Putamen (tissue), 1 donor: ENCODE results near the gene RHOV.

Experiments
- DNase-seq: peaks from one replicate; pipeline ENCODE4 v3.0.0-alpha.2; 2016; ENCODE audit warnings: low spot score

Gene RHOV

GRCh38 chr15:40904552-40905201 lies 30.6 kb upstream of the RHOV start:
- no peak for DNase-seq

DNA sequence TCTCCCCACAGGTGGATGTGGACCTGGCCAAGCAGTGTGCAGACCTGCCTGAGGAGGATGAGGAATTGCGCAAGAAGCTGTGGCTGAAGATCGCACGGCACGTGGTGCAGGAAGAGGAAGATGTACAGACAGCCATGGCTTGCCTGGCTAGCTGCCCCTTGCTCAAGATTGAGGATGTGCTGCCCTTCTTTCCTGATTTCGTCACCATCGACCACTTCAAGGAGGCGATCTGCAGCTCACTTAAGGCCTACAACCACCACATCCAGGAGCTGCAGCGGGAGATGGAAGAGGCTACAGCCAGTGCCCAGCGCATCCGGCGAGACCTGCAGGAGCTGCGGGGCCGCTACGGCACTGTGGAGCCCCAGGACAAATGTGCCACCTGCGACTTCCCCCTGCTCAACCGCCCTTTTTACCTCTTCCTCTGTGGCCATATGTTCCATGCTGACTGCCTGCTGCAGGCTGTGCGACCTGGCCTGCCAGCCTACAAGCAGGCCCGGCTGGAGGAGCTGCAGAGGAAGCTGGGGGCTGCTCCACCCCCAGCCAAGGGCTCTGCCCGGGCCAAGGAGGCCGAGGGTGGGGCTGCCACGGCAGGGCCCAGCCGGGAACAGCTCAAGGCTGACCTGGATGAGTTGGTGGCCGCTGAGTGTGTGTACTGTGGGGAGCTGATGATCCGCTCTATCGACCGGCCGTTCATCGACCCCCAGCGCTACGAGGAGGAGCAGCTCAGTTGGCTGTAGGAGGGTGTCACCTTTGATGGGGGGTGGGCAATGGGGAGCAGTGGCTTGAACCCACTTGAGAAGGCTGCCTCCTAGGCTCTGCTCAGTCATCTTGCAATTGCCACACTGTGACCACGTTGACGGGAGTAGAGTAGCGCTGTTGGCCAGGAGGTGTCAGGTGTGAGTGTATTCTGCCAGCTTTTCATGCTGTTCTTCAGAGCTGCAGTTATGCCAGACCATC lies 28.8 kb upstream of the RHOV start:
- no peak for DNase-seq

DNA sequence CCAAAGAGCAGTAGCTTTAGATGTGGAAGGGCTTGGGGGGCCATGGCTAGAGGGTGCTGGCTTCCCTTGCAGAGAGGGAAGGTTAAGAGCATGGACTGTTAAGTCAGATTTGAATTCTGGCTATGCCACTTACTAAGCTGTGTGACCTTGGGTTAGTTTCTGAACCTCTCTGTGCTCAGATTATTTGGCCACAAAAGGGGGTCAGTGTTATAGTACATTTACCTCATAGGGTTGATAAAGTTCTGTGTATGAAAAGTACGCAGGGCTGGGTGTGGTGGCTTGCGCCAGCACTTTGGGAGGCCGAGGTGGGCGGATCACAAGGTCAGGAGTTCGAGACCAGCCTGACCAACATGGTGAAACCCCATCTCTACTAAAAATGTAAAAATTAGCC lies 27.0 kb upstream of the RHOV start:
- no peak for DNase-seq

DNA sequence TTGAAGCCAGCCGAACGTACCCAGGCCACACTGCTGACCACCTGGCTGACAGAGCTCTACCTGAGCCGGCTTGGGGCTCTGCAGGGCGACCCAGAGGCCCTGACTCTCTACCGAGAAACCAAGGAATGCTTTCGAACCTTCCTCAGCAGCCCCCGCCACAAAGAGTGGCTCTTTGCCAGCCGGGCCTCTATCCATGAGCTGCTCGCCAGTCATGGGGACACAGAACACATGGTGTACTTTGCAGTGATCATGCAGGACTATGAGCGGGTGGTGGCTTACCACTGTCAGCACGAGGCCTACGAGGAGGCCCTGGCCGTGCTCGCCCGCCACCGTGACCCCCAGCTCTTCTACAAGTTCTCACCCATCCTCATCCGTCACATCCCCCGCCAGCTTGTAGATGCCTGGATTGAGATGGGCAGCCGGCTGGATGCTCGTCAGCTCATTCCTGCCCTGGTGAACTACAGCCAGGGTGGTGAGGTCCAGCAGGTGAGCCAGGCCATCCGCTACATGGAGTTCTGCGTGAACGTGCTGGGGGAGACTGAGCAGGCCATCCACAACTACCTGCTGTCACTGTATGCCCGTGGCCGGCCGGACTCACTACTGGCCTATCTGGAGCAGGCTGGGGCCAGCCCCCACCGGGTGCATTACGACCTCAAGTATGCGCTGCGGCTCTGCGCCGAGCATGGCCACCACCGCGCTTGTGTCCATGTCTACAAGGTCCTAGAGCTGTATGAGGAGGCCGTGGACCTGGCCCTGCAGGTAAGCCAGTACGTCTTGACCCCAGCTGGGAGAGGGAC lies 26.4 kb upstream of the RHOV start:
- DNase-seq: no peak

- DNase-seq: no peak
Measured at GRCh38 chr15:40899536-40900207, 25.6 kb upstream of the RHOV start.

DNA sequence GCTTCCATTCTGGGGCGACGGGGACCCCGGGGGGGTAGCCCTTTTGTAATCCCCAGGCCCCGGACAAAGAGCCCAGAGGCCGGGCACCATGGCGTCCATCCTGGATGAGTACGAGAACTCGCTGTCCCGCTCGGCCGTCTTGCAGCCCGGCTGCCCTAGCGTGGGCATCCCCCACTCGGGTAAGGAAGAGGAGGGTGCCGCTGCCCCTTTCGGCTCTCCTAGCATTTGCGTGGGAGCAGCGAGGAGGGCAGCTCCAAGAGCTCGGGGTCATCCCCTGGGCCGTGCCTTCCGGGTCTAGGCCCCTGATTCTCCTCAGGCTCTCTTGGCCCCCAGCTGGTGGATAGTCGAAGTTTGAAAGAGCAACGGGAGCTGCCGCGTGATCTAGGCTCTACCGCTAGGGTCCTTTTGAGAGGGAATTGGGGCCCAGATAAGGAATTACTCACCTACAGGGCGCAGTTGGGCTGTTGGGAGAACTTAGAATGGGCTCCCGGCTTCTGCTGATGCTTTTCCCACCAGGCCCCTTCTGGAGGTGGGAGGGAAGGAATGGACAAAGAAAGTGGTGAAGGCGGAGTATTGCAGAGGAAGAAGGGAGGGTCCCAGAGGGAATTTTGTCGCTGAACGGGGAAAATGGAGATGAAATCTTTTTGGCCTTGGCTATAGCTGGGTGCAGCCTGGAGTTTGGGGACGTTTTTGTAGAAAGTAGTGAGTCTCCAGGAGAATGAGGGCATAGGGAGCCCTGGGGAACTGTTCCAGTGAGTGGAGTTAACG lies 20.8 kb upstream of the RHOV start:
- DNase-seq: no peak

DNA sequence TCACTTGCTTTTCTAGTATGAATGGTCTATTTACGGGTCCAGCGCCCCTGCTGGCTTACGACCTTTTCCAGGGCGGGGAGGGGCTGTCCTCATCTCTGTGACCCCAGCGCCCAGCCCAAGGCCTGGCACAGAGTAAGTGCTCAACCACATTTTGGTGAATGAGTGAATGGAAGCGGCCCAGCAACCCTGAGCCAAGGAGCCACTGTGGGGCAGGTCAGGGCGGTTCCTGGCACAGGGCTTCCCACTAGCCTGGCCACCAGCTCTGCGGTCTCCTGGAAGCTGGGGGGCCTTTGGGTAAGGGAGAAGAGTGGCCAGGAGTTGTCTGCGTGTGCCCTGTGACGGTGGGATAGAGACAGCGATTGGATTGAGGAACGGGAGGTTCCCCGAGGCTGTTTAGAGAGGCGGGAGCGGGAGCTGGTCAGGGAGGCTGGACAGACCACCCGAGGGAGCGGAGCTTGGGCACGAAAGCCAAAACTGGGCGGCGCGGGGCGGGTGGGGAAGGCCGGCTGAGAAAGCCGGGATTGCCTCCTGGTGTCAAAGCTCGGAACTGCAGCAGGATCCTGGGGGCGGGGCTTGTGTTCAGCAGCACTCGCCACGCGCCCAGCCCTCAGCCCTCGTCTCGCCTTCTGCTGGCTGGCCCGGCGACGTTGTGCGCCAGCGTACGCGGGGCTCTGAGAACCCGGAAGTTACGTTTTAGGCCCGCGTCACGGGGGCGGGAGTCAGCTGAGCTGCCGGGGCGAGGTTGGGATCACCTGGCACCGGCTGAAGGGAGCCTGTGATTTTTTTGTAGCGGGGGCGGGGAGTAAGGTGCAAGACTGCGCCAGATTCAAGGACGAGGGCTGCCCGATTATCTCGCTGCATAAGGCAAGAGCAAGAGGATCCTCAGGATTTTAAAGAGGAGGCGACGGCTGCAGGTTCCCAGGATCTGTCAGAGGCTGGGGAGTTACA lies 20.0 kb upstream of the RHOV start, which contains the start of gene VPS18:
VPS18 (plus strand) TSS at position 718 of the 948 bp plus-strand sequence. CDS start 319 bp downstream, outside the sequence.
- DNase-seq: peak; percentile 98

DNA sequence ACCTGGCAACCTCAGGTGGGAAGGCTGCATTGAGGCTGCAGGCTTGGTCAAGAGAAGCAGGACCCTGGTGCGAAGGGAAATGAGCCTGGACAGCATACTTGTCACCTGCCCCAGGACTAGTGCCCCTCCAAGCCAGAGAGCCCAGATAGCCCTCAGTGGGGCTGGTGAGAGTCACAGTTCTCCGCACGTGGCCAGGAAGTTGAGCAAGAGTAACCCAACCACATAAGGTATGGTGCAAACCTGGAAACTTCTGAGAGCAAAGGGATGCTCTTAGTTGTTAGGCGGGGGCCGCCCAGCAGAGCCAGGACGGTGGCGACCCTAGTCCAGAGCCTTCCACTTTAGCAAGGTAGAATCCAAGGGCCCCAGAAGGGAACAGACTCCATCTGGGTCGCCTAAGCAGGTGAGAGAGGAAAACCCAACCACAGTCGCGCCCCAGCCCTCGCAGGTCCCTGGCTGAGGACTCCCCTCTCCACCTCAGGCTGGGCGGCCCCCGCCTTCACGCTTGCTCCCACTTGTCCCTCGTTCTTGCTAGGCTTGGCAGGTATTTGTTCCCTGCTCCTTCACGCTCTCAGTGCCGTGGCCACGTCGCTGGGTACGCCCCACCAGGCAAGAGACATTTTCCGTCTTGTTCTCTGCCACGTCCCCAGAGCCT lies 19.1 kb upstream of the RHOV start:
- no peak for DNase-seq

- no peak for DNase-seq
Measured at GRCh38 chr15:40892447-40893012, 18.5 kb upstream of the RHOV start.

DNA sequence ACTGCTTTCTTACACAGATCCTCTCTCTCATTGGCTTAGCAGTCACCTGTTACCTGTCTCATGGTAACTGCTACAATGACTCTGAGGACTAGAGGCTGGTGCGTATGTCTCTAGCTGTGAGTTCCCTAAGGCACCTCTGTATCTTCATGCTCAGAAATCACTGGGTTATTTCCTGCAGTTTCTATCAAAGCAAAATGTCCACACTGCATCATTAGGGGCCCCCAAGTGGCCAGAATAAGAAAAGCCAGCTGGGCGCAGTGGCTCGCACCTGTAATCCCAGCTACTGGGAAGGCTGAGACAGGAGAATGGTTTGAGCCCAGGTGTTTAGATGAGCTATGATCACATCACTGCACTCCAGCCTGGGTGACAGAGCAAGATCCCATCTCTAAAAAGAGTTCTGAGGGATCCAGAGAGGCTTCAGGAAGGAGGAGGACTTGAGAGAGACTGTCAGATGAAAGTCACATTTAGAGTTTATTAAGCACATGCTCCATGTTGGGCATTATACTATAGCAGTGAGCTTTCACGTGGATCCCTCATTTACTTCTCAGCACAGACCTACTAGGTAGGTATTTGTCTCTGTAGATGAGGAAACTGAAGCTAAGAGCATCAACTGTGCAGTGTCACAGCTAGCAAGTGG lies 17.9 kb upstream of the RHOV start:
- no peak for DNase-seq

- DNase-seq: no peak
Measured at GRCh38 chr15:40891138-40891537, 17.1 kb upstream of the RHOV start.

- DNase-seq: no peak
Measured at GRCh38 chr15:40889112-40889511, 15.1 kb upstream of the RHOV start.

GRCh38 chr15:40886586-40886985 lies 12.6 kb upstream of the RHOV start:
- DNase-seq: no peak

DNA sequence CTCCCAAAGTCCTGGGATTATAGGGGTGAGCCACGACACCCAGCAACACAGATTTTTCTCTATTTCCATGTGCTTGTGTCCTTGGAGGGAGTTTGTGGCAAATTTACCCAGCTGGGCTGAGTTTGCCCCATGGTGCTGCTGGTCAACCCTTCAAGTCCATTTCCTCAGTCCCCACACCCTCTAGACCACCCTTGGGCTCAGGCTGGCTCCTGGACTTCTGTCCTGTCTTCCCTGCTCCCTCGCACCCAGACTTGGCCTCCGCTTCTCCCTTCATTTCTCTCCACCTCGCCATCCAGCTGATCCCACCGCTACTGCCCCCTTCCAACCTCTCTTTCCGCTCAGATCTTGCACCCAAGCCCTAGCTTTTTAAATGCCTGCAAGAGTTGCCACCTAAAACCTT lies 7.3 kb upstream of the RHOV start:
- no peak for DNase-seq

DNA sequence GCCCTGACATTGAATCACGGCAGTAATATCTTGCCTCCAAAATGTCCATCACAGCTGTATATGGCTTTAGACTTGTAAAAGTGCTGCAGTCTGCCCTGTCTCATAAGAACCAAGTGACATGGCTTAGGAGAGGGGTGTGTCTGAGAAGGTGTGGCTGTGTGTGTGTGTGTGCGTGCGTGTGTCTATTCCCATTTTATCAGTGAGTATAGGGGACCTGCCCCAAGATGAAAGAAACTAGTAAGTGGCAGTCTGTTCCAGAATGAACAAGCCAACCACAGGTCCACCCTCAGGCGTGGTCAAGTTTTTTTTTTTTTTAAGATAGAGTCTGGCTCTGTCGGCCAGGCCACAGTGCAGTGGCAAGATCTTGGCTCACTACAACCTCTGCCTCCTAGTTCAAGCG lies 5.6 kb upstream of the RHOV start:
- DNase-seq: no peak

DNA sequence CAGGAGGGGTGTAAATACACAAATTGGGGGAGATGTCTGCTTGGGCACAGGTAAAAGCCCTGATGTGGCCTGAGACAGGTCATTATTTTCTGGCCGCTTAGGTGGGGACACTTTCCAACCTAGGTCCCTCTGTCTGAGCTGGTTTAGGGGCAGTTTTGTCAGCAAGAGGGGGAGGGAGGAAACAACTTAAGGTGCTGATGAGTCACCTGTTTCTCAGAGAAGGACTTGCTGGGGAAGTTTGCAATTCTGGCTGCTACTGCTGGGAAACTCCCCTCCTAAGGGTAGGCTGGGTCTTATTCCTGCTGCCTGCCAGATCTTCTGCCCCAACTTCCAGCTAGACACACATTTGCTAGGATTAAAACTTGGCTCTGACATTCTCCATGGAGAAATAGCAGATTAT lies 4.8 kb upstream of the RHOV start:
- no peak for DNase-seq

GRCh38 chr15:40877694-40878093 lies 3.7 kb upstream of the RHOV start:
- no peak for DNase-seq

DNA sequence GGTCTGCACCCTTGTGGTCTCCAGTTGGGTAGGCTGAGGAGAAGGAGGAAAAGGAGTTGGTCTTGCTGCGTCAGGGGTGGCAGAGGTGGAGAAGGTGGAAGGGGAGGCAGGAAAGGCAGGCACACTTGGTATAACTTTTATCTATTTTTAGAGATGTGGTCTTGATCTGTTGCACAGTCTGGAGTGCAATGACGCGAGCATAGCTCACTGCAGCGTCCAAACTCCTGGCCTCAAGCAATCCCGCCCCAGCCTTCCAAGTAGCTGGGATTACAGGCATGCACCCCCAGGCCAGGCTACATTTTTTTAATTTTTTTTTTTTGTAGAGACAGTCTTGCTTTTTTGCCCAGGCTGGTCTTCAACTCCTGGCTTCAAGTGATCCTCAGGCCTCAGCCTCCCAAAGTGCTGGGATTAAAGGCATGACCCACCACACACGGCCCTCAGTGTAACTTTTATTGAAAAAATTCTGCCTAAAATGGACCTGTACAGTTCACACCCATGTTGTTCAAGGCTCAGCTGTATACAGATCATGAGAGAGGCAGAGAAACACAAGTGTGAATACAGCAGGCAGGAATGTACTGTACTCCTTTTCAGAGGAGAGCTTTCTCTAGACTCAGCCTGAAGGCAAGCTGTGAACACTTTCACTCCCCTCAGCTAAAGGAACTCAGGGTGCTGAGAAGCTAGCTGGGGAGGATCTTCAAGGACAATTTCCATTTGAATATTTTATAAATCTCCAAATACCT lies 2.1 kb upstream of the RHOV start:
- DNase-seq: no peak
